ENCODE measurements around the gene IDI2.

DNA sequence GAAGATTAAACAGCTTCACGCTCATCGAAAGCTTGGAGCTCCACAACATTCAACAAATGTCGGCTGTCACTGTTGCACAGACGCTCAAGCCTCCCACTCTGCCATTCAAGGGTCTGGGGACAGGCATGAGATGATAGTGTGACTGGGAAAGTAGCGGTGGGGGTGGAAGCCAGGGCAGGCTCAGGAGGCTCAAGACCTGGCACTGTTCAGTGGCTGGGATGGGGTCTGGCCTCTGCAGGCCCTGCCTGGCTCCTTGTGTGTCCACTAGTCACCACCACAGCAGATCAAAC lies 50.9 kb downstream of the IDI2 start:
- TF ChIP-seq POLR2A (IDR thresholded peaks at IDR 0.05) = no peak
- TF ChIP-seq, protein P1, sequence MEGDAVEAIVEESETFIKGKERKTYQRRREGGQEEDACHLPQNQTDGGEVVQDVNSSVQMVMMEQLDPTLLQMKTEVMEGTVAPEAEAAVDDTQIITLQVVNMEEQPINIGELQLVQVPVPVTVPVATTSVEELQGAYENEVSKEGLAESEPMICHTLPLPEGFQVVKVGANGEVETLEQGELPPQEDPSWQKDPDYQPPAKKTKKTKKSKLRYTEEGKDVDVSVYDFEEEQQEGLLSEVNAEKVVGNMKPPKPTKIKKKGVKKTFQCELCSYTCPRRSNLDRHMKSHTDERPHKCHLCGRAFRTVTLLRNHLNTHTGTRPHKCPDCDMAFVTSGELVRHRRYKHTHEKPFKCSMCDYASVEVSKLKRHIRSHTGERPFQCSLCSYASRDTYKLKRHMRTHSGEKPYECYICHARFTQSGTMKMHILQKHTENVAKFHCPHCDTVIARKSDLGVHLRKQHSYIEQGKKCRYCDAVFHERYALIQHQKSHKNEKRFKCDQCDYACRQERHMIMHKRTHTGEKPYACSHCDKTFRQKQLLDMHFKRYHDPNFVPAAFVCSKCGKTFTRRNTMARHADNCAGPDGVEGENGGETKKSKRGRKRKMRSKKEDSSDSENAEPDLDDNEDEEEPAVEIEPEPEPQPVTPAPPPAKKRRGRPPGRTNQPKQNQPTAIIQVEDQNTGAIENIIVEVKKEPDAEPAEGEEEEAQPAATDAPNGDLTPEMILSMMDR (IDR thresholded peaks at IDR 0.05) = no peak

Data from thyroid gland (tissue), 4 donors.